Left ventricle myocardium superior (tissue), 1 donor: ENCODE data around the gene DLG5. TPM values are rescaled to one million over a fixed set of nuclear protein-coding genes. Genes with fewer than 3 reads are reported as not detected.
A peak's percentile ranks its signal among the peaks of the same experiment; 100 is the strongest.

Source experiments
- ATAC-seq: fragments of 200-7000 bp; cut with Tn5 transposase; one replicate; pipeline ENCODE4 v1.9.1; 2020; ENCODE audit warnings: mild to moderate bottlenecking, moderate library complexity
- DNase-seq: peaks from one replicate; pipeline ENCODE4 v3.0.0-alpha.2; 2020
- intact Hi-C: fragments of 100-400 bp; cut with micrococcal nuclease; formaldehyde crosslinking; loops from one replicate; pipeline ENCODE4 v1.11.0; 2022
- total RNA-seq: library from RNA; stranded (reverse); fragmentation: NEBNext Ultra II Directional; extraction: Animal tissue kit (Norgen Biotek cat#: 25700); gene quantifications from one replicate; pipeline ENCODE4 v1.2.1, GENCODE V29; 2021
- donor health status: DM: no; HTN: yes; CAD: no; lungs with severe emphysema.

The DLG5 gene
- total RNA-seq, 1 donor from 2014 or later, result 9.5 TPM

GRCh38 chr10:77834943-77835668, 91.4 kb downstream of the DLG5 start:
- DNase-seq, result no peak
- intact Hi-C loops, result no loop called here
- ATAC-seq, result no peak

GRCh38 chr10:77834540-77834939, 92.0 kb downstream of the DLG5 start:
- ATAC-seq, result no peak
- DNase-seq, result no peak

GRCh38 chr10:77833792-77834191, 92.8 kb downstream of the DLG5 start:
- ATAC-seq (no peak), DNase-seq (no peak)
- intact Hi-C loops, result no loop called here

More at GRCh38 chr10:77834540-77834939, 92.0 kb downstream of the DLG5 start:
- intact Hi-C loops, result no loop called here

GRCh38 chr10:77833225-77833624, 93.3 kb downstream of the DLG5 start:
- DNase-seq (no peak), ATAC-seq (no peak)
- intact Hi-C loops, result no loop called here

- DNase-seq (no peak), ATAC-seq (peak; percentile 66)
- intact Hi-C loops, result no loop called here
Measured at GRCh38 chr10:77832238-77832637, 94.3 kb downstream of the DLG5 start.

- no peak for ATAC-seq
- no peak for DNase-seq
- intact Hi-C loops, result no loop called here
Measured at GRCh38 chr10:77829356-77829755, 97.2 kb downstream of the DLG5 start.

GRCh38 chr10:77828377-77828776, 98.2 kb downstream of the DLG5 start:
- DNase-seq, result no peak
- intact Hi-C loops, result no loop called here
- no peak for ATAC-seq

- no peak for ATAC-seq
- DNase-seq, result no peak
- intact Hi-C loops, result no loop called here
Measured at GRCh38 chr10:77827366-77827765, 99.2 kb downstream of the DLG5 start.

- intact Hi-C loops, result no loop called here
- no peak for DNase-seq
- no peak for ATAC-seq
Measured at GRCh38 chr10:77825965-77826364, 100.6 kb downstream of the DLG5 start.

GRCh38 chr10:77824908-77825307, 101.6 kb downstream of the DLG5 start:
- ATAC-seq (no peak), DNase-seq (no peak)
- intact Hi-C loops, result no loop called here

- DNase-seq, result no peak
- ATAC-seq, result no peak
- intact Hi-C loops, result no loop called here
Measured at GRCh38 chr10:77823811-77824542, 102.6 kb downstream of the DLG5 start.

GRCh38 chr10:77821551-77821950, 105.0 kb downstream of the DLG5 start:
- peak; percentile 72 for ATAC-seq

GRCh38 chr10:77821036-77821435, 105.5 kb downstream of the DLG5 start:
- ATAC-seq, result no peak
- intact Hi-C loops, result no loop called here

More at GRCh38 chr10:77821551-77821950, 105.0 kb downstream of the DLG5 start:
- peak; percentile 55 for DNase-seq
- intact Hi-C loops, result no loop called here

GRCh38 chr10:77820349-77820748, 106.2 kb downstream of the DLG5 start:
- ATAC-seq (no peak), DNase-seq (no peak)
- intact Hi-C loops, result no loop called here

More at GRCh38 chr10:77821036-77821435, 105.5 kb downstream of the DLG5 start:
- DNase-seq, result no peak

GRCh38 chr10:77819210-77820112, 107.1 kb downstream of the DLG5 start:
- no peak for DNase-seq
- intact Hi-C loops, result no loop called here
- no peak for ATAC-seq

- intact Hi-C loops, result no loop called here
- ATAC-seq, result no peak
- no peak for DNase-seq
Measured at GRCh38 chr10:77818378-77818777, 108.2 kb downstream of the DLG5 start.

GRCh38 chr10:77817541-77817940, 109.0 kb downstream of the DLG5 start:
- intact Hi-C loops, result no loop called here
- DNase-seq (no peak), ATAC-seq (no peak)

- ATAC-seq (no peak), DNase-seq (no peak)
- intact Hi-C loops, result no loop called here
Measured at GRCh38 chr10:77816311-77816710, 110.2 kb downstream of the DLG5 start.

GRCh38 chr10:77812741-77813140, 113.8 kb downstream of the DLG5 start:
- intact Hi-C loops, result no loop called here
- ATAC-seq (no peak), DNase-seq (no peak)
